Activated CD8-positive, alpha-beta T cell treated with anti-CD3 and anti-CD28 coated beads, Interleukin-2, amount 10 ng/mL, durations not matched to agents 7 days and 5 days (primary cell): ENCODE data around the gene GRM5. TPM values are rescaled to one million over a fixed set of nuclear protein-coding genes. Genes with fewer than 3 reads are reported as not detected.
A peak's percentile ranks its signal among the peaks of the same experiment; 100 is the strongest.

Experiments
- ATAC-seq: fragments of 150-1000 bp; cut with Tn5 transposase; one replicate; pipeline ENCODE4 v1.10.0; 2021; ENCODE audit warnings: moderate library complexity
- CTCF ChIA-PET: fragments of 350-600 bp; sonication (Branson Sonifier 250); formaldehyde crosslinking; loops from one replicate; lab custom pipeline; 2021; ENCODE audit warnings: antibody characterized with exemption; lab: Charles Lee
- POLR2A ChIA-PET: fragments of 350-600 bp; sonication (Branson Sonifier 250); formaldehyde crosslinking; loops from one replicate; lab custom pipeline; 2021; ENCODE audit warnings: antibody characterized with exemption; lab: Charles Lee
- DNase-seq: peaks from one replicate; pipeline ENCODE4 v3.0.0-alpha.2; 2020
- H3K27ac Mint-ChIP-seq: one replicate; pipeline ENCODE4 v1.8.0; 2021; ENCODE audit warnings: mild to moderate bottlenecking, mixed read lengths
- H3K27me3 Mint-ChIP-seq: one replicate; pipeline ENCODE4 v1.8.0; 2021; ENCODE audit warnings: low read depth, mixed read lengths
- H3K36me3 Mint-ChIP-seq: one replicate; pipeline ENCODE4 v1.8.0; 2021; ENCODE audit warnings: low read depth, mixed read lengths
- H3K4me1 Mint-ChIP-seq: one replicate; pipeline ENCODE4 v1.8.0; 2021; ENCODE audit warnings: low read depth, mixed read lengths
- H3K4me3 Mint-ChIP-seq: one replicate; pipeline ENCODE4 v1.8.0; 2021; ENCODE audit warnings: mild to moderate bottlenecking, mixed read lengths
- H3K9me3 Mint-ChIP-seq: one replicate; pipeline ENCODE4 v1.8.0; 2022; ENCODE audit warnings: mixed read lengths; ENCODE audit not compliant: insufficient read depth
- total RNA-seq, 2 experiments: library from RNA; stranded (reverse); gene quantifications; one replicate each; pipeline ENCODE4 v1.2.3, GENCODE V29; 2021

The GRM5 gene
- total RNA-seq, 2 experiments from 2014 or later = not detected

GRCh38 chr11:88523386-88524071 lies 542.3 kb downstream of the GRM5 start:
- ATAC-seq = no peak
- Mint-ChIP-seq H3K9me3 (no peaks in the 10 kb centered on the region), H3K4me3 (no peak overlapping the region), H3K4me1 (no peaks in the 10 kb centered on the region), H3K27ac (no peak overlapping the region), H3K36me3 (no peaks in the 10 kb centered on the region), H3K27me3 (peaks cover 12% of the 10 kb centered on the region)
- DNase-seq = no peak
- CTCF ChIA-PET = interaction anchor here (1.2 kb wide), 1 partner anchor 20 kb away, joined by 3 read pairs; no protein-coding TSS in a partner anchor
- POLR2A ChIA-PET = no interaction called here

- POLR2A ChIA-PET = no interaction called here
- CTCF ChIA-PET = interaction anchor here (1.2 kb wide), 1 partner anchor 21 kb away, joined by 3 read pairs; no protein-coding TSS in a partner anchor
- no peak for ATAC-seq
- Mint-ChIP-seq H3K4me3 (no peak overlapping the region), H3K36me3 (no peaks in the 10 kb centered on the region), H3K27ac (no peak overlapping the region), H3K27me3 (peaks cover 10% of the 10 kb centered on the region), H3K4me1 (no peaks in the 10 kb centered on the region), H3K9me3 (no peaks in the 10 kb centered on the region)
- no peak for DNase-seq
Measured at GRCh38 chr11:88522624-88523385, 543.0 kb downstream of the GRM5 start.

DNA sequence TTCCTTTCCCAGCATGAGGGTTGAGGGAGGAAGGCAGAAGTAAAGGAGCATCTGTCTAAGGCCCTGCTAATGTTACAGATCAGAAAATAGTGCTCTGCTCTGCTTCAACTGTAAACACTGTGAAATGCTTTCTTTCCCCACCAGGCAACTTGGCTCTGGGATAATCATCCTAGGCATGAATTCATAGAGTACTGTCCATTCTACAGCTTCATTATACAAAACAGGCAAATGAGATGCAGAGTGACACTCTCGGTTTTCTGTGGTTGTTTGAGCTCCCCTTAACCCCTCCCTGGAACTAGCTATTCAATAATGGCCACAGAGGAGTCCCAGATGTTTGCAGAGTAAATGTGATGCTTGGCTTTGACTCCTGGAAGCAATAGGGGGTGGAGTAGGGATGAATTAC lies 544.0 kb downstream of the GRM5 start:
- ATAC-seq (no peak), DNase-seq (no peak)
- no peaks in the 10 kb centered on the region for H3K4me1 Mint-ChIP-seq
- CTCF ChIA-PET = no interaction called here
- H3K36me3 Mint-ChIP-seq = no peaks in the 10 kb centered on the region
- no peak overlapping the region for H3K27ac Mint-ChIP-seq
- peaks cover 7% of the 10 kb centered on the region for H3K27me3 Mint-ChIP-seq
- no peak overlapping the region for H3K4me3 Mint-ChIP-seq
- POLR2A ChIA-PET = no interaction called here
- H3K9me3 Mint-ChIP-seq = no peaks in the 10 kb centered on the region

GRCh38 chr11:88521399-88521798 lies 544.4 kb downstream of the GRM5 start:
- Mint-ChIP-seq H3K4me3 (no peak overlapping the region), H3K9me3 (no peaks in the 10 kb centered on the region), H3K27me3 (peaks cover 7% of the 10 kb centered on the region), H3K4me1 (no peaks in the 10 kb centered on the region), H3K27ac (no peak overlapping the region), H3K36me3 (no peaks in the 10 kb centered on the region)
- ATAC-seq = no peak
- POLR2A ChIA-PET = no interaction called here
- CTCF ChIA-PET = interaction anchor here (0.9 kb wide), 1 partner anchor 37 kb away, joined by 4 read pairs; no protein-coding TSS in a partner anchor
- DNase-seq = no peak

DNA sequence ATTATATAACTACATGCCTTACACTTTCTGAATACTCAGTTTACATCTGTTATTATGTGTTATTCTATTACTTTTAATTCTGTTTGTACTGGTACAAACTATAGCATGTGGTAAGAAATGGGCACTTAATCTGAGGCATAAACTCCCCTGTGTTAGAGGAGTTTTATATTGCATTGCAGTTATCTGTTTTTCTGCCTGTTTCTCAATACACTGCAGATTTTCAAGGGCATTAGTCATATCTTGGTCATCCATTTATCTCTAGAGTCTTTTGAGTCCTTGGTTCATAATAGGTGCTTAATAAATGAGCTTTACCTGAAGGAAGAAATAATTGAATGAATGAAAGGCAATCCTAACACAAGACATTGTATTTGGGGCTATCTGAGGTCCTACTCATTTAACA lies 545.4 kb downstream of the GRM5 start:
- ATAC-seq (no peak), DNase-seq (no peak)
- no peaks in the 10 kb centered on the region for H3K4me1 Mint-ChIP-seq
- H3K36me3 Mint-ChIP-seq = no peaks in the 10 kb centered on the region
- ChIA-PET POLR2A (interaction anchor here (0.9 kb wide), 1 partner anchor 192 kb away, joined by 3 read pairs; no protein-coding TSS in a partner anchor), CTCF (interaction anchor here (0.9 kb wide), 1 partner anchor 36 kb away, joined by 4 read pairs; no protein-coding TSS in a partner anchor)
- H3K9me3 Mint-ChIP-seq = no peaks in the 10 kb centered on the region
- H3K4me3 Mint-ChIP-seq = no peak overlapping the region
- no peak overlapping the region for H3K27ac Mint-ChIP-seq
- H3K27me3 Mint-ChIP-seq = peaks cover 10% of the 10 kb centered on the region

- Mint-ChIP-seq H3K4me1 (no peaks in the 10 kb centered on the region), H3K27me3 (peaks cover 52% of the 10 kb centered on the region), H3K27ac (no peak overlapping the region), H3K4me3 (no peak overlapping the region), H3K9me3 (no peaks in the 10 kb centered on the region), H3K36me3 (no peaks in the 10 kb centered on the region)
- CTCF ChIA-PET = interaction anchor here (2.2 kb wide), 1 partner anchor 30 kb away, joined by 5 read pairs; no protein-coding TSS in a partner anchor
- DNase-seq = no peak
- no peak for ATAC-seq
- POLR2A ChIA-PET = no interaction called here
Measured at GRCh38 chr11:88515002-88515401, 550.8 kb downstream of the GRM5 start.

- CTCF ChIA-PET = no interaction called here
- peaks cover 13% of the 10 kb centered on the region for H3K4me1 Mint-ChIP-seq
- peaks cover 1% of the 10 kb centered on the region for H3K36me3 Mint-ChIP-seq
- peaks cover 73% of the 10 kb centered on the region for H3K27me3 Mint-ChIP-seq
- ATAC-seq (no peak), DNase-seq (no peak)
- H3K9me3 Mint-ChIP-seq = no peaks in the 10 kb centered on the region
- no peak overlapping the region for H3K27ac Mint-ChIP-seq
- H3K4me3 Mint-ChIP-seq = no peak overlapping the region
- POLR2A ChIA-PET = no interaction called here
Measured at GRCh38 chr11:88511006-88511405, 554.8 kb downstream of the GRM5 start.

- H3K36me3 Mint-ChIP-seq = peaks cover 1% of the 10 kb centered on the region
- DNase-seq = peak; percentile 28
- H3K27me3 Mint-ChIP-seq = peaks cover 71% of the 10 kb centered on the region
- POLR2A ChIA-PET = no interaction called here
- peaks cover 13% of the 10 kb centered on the region for H3K4me1 Mint-ChIP-seq
- ATAC-seq = peak; percentile 91
- CTCF ChIA-PET = no interaction called here
- no peak overlapping the region for H3K27ac Mint-ChIP-seq
- peak overlapping the region; percentile 67 for H3K4me3 Mint-ChIP-seq
- H3K9me3 Mint-ChIP-seq = no peaks in the 10 kb centered on the region
Measured at GRCh38 chr11:88508759-88509581, 556.8 kb downstream of the GRM5 start.

DNA sequence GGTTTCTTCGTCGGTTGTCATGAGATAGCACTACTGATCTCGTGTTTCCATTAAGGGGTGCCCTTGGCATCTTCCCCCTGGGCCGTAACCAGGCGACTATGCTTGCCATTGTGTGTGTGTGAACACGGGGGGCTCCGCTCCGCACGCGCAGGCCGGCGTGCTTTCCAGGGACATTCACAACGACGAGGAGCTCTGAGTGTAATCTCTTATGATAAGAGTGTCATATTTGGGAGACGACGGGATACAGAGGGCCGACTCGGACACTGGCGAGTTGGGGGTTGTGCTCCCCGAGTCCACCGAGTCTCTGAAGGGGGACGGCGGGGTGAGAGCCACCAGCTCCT lies 557.4 kb downstream of the GRM5 start:
- Mint-ChIP-seq H3K27ac (peak overlapping the region; percentile 29), H3K36me3 (peaks cover 1% of the 10 kb centered on the region), H3K4me1 (peaks cover 13% of the 10 kb centered on the region), H3K27me3 (peaks cover 69% of the 10 kb centered on the region), H3K9me3 (no peaks in the 10 kb centered on the region), H3K4me3 (peak overlapping the region; percentile 68)
- CTCF ChIA-PET = no interaction called here
- POLR2A ChIA-PET = no interaction called here
- DNase-seq = no peak
- ATAC-seq = peak; percentile 27

GRCh38 chr11:88507771-88508417 lies 557.9 kb downstream of the GRM5 start:
- Mint-ChIP-seq H3K36me3 (peaks cover 1% of the 10 kb centered on the region), H3K9me3 (no peaks in the 10 kb centered on the region), H3K4me1 (peaks cover 13% of the 10 kb centered on the region), H3K4me3 (peak overlapping the region; percentile 68), H3K27me3 (peaks cover 69% of the 10 kb centered on the region), H3K27ac (no peak overlapping the region)
- DNase-seq (no peak), ATAC-seq (no peak)
- CTCF ChIA-PET = interaction anchor here (0.8 to 1.3 kb wide), 2 partner anchors 23 to 64 kb away, joined by 3 to 9 read pairs; no protein-coding TSS in a partner anchor
- POLR2A ChIA-PET = no interaction called here

DNA sequence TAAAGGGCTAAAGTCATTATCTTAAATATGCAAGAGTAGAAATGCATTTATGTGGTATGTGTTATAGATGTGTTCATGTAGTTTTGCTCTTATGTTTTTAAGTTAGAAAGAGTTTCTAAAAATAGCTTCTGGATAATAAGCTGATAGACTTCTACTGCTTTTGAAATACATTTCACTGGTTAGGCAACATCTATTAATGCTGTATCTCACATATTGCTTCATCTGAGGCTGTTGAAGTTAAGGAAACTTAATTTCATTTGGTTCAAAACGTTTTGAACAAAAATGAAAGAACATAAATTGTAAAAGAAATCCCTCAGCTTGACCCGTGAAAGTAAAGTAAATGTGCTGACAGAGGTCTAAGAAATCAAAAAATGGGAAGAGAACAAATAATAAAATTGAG lies 564.2 kb downstream of the GRM5 start:
- DNase-seq (no peak), ATAC-seq (no peak)
- Mint-ChIP-seq H3K27me3 (peaks cover 34% of the 10 kb centered on the region), H3K27ac (no peak overlapping the region), H3K4me3 (no peak overlapping the region), H3K4me1 (no peaks in the 10 kb centered on the region), H3K36me3 (no peaks in the 10 kb centered on the region), H3K9me3 (no peaks in the 10 kb centered on the region)
- ChIA-PET CTCF (no interaction called here), POLR2A (no interaction called here)
